NCI-H2107 (cell line): ENCODE data around the gene PRCC.

ENCODE experiments used
- DNase-seq: peaks from one replicate; lab custom pipeline; 2025; lab: John Stamatoyannopoulos, UW

The PRCC gene

GRCh38 chr1:156796340-156797097, 29.2 kb downstream of the PRCC start:
- no peak for DNase-seq

DNA sequence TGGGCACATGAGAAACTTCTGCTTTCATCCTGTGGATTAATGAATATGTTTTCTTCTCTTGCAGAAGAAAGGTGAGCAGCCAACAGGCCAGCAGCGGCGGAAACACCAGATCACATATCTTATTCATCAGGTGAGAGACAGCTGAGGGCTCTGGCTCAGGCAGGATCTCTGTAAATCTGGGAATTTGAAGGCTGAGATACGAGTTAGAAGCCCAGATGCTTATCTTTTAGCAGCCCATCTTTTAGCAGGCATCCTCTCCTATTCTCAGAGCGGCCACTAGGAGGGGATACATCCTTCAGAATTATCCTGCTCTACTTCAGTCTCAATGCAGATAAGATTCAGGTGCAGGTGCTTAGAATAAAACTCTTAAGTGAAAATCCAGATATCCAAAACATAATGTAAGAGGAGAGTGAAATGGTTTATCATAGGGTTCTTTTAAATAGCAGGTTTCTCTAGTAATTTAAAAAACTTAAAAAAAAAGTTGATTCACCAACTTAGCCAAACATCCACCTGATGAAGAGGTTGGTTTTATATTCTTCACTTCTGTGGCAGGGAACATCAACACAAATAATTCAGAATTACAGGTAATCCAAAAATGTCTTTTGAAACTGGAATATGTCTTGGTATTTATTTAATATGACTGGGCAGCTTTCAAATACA, 30.0 kb downstream of the PRCC start:
- peak; percentile 39 for DNase-seq

DNA sequence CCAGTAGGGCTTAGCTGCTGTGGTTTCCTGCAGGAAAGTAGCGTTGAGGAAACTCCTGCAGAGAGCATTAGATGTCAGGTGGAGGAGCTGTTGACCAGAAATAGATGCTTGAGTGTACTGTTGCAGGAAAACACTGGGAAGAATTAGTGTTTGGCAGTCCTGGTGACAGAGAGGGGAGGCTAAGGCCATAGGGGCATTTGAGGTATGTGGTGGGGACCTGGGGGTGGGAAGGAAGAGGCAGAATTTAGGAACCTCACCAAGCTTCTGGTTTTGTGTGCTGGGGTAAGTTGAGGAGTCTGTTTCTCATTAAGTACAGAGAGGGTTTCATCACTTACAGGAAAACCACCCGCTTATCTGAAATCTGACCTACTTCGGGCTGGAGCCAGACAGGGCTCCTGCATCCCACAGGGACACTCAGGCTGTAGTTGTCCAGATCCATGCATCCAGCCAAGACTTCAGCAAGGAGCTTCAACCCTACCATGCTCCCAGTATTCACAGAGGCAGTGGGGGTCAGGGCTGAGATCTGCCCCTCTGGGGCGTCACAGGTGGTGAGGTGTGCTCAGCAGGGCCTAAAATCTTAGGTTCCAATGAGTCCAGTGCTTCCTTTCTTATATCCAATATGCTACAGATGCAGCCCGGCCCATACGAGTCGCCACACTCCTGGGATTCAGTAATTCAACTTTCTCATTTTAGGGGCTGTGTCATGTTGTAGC, 34.2 kb downstream of the PRCC start:
- peak; percentile 63 for DNase-seq

- DNase-seq = no peak
Observed at GRCh38 chr1:156802421-156802935, 35.1 kb downstream of the PRCC start.

- DNase-seq = no peak
Observed at GRCh38 chr1:156803086-156803851, 35.9 kb downstream of the PRCC start.

GRCh38 chr1:156804026-156804425, 36.7 kb downstream of the PRCC start:
- DNase-seq = no peak

GRCh38 chr1:156804572-156805243, 37.4 kb downstream of the PRCC start:
- peak; percentile 81 for DNase-seq

DNA sequence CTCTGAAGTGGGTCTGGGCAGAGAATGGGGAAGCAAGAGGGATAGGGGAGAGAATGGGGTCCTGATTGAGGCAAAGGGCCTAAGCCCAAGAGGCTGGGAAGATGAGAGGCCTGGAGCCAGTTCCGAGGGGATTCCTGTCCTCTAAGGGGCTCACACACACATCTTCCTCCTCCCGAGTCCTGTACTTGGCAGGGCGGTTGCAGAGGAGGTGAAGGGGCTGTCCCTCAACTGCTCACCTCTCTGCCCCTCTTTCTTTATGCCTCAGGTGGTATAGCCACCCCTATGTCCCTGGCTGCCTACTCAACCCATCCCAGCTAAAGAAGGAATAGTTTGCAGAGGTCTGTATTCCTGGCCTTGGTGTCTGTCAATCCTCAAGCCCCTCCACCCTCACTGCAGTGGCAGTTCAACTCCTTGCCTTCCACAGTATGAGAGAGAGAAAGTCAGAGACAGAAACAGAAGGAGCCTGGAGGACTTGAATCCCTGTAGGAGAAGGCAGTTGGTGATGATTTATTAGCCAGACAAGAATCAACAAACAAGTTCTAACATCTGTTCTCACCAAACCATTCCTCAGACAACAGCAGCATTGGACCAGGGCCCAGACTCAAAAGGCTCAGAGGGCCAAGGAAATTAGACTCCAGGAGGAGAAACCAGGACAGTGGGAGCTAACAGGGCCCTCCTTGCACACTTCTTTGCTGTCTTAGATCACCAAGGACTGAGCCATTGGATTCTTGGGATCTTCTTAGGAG, 38.6 kb downstream of the PRCC start:
- no peak for DNase-seq

- DNase-seq = no peak
Observed at GRCh38 chr1:156806512-156807440, 39.4 kb downstream of the PRCC start.

DNA sequence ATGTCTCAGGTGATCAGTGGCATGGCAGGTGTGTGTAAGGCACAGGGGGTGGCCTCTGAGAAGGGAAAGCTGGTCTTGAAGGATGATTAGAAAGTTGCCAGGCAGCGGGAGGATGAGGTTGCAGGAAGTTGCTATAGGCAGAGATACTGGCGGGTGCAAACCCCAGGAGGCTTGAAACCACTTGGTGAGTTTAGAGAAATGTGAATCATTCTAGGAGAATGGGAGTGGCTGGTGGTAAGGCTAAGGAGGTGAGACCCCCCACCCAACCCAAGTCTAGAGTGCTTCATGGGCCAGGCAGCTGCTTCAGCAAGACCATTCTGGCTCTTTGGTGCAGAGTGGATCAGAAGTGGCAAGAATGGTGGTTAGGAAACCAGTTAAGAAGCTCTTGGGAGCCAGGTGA, 40.3 kb downstream of the PRCC start:
- no peak for DNase-seq

DNA sequence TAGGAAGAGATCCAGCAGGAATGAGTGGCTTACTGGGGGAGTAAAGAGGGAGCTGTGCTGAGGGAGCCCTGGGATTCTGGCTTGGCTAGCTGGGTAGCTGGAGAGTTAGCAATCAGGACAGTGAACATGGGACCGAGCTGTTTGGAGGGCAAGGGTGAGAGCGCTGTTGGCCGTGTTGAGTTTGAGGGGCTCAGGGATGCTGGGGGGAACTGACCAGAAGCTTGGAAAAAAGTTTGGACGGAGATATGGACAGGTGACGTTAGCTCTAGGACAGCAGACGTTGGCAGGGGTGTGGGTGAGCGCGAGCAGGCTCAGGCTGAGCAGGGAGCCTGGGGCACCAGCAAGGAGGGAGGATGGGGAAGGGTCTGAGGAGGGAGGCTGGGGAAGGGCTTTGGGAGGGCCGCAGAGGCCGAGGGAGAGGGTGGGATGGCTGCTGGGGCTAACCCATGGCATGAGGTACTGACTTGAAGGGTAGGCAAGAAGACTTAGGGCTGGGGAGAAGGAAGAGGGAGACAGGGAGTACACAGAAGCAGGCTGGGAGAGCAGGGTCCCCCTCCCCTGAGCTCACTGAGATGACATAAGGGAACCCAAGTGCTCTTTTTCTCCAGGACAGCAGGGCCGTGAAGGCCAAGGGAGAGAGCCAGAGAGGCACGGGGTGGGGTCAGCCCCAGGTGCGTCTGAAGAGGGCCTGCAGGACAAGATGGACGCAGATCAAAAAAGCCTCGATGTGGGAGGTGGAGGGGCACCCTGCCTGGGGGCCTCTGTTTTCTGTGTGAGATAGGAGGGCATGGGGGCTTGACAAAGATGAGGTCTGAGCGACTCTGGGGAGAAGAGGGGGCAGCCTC, 41.1 kb downstream of the PRCC start:
- DNase-seq = no peak

DNA sequence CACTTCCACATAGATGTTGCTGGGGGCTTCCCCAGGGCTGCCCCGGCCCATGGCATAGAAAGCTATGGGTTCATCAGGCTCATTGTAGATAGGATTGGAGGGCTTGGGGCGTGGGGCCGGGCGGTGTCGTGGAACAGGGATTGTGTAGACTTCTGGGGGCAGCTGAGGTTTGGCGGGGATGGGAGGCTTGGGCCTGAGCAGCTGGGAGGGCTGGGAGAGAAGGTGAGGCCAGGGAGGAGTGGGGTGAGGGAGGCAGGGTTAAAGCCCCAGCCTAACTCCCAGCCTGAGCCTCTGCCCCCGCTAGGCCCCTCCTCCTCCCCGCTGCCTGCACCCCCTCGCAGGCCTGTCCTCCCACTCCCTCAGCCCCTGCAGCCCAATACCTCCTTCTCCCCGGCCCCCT, 41.9 kb downstream of the PRCC start:
- DNase-seq = no peak

DNA sequence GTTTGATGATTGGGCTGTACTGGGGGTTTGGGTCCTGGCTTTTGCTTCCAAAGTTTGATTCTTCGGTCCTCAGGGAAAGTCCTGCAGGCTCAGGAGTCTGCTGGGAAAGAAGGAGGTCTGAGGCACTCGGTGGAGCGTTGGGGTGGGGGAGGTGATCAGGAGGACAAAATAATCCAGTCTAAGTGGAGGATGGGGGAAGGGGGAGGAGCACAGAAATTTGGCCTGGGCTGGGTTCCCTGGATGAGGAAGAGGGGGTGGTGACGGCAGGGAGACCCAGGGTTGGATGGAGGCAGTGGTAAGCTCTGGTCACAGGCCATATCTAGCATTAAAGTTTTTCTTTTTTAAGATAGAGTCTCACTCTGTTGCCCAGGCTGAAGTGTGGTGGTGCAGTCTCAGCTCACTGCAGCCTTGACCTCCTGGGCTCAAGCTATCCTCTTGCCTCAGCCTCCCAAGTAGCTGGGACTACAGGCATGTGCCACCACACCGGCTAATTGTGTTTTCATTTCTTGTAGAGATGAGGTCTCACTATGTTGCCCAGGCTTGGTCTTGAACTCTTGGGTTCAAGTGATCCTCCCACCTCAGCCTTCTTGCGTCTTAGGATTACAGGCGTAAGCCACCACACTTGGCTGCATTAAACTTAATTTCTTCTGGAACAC, 42.5 kb downstream of the PRCC start:
- DNase-seq = no peak

GRCh38 chr1:156811168-156811567, 43.8 kb downstream of the PRCC start:
- no peak for DNase-seq

DNA sequence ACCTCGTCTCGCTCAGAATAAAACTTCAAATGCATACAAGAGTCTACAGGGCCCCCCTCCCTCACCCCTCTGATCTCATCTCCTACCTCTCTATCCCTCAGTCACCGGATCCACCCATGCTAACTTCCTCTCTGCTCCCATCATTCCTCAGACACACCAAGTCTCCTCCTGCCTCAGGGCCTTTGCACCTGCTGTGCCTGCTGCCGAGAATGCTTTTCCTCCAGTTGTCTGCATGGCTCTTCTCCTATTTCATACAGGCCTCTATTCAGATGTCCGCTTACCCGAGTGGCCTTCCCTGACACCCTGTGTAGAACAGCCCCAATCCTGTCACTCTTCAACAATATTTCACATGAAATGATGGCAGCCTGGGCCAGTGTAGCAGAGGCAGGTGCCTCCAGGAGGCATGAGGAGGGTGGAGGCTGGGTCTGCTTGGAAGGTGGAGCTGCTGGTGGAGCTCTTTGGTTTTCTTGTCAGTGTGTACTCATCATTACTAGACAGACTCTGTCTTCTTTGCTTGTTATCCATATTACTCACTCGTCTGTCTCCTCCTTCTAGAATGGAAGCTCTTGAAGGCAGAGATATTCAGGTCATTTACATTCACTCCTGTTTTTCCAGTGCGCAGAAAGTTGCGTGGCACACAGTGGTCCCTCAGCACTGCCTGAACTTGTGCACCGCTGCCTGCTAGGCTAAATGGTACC, 45.1 kb downstream of the PRCC start:
- no peak for DNase-seq

DNA sequence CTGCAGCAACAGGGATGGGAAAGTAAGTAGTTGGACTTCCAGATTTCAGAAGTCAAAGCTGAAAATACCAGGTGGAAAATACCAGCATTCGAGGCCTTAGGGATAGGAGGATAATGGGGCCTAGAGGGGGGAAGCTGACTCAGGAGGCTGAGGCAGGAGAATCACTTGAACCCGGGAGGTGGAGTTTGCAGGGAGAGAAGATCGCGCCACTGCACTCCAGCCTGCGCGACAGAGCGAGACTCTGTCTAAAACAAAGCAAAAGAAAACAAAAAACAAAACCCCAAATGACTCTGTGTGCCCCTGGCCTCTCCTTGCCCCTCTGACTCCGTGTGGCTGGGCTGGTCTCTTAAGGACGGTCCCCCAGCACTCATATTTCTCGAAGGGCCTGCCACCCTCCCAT, 46.0 kb downstream of the PRCC start:
- no peak for DNase-seq

DNA sequence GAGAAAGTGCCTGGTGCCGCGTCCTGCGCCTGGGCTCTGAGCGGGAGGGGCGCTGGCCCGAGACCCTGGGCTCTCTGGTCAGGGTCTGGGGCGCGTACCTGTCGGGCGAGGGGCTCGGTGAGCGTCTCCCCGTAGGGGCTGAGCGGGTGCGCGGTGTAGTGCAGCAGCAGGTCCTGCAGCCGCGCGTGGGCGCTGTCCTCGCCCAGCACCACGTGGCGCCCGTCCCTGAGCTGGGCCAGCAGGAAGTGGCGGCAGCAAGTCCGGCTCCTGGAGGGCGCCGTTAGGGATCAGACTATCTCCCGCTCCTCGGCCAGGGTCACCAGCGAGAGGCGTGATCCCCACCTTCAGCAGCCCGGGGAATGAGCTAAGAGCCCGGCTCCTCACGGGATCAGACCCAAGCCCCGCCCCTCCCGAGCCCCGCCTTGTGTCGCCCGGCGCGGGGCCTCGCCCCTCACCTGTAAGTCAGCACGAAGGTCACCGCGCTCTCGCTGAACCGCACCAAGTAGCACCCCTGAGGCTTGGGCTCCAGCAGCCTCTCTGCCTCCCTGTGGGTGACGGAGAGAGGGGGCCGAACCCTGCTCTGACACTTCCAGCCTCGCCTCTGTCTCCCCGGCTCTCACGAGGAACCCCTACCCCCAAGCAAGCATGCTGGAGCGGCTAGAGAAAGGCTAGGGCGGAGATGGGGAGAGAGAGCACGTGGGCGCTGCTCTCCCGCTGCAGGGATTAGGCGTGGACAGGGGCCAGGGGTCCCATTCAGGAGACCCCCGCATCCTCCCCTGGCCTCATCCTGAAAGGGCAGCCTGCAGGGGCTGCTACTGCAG, 46.6 kb downstream of the PRCC start:
- peak; percentile 36 for DNase-seq
